Measurements from ENCODE around the gene SHROOM1.

- no peak for TF ChIP-seq ZBTB7A (IDR thresholded peaks at IDR 0.05; ENCODE audit: low read depth)
- TF ChIP-seq YY1 (IDR thresholded peaks at IDR 0.05; ENCODE audit: low read depth) = no peak
- TF ChIP-seq MAX (IDR thresholded peaks at IDR 0.05) = no peak
- TF ChIP-seq TAF1 (IDR thresholded peaks at IDR 0.05; ENCODE audit: low read depth) = no peak
- TF ChIP-seq EP300 (IDR thresholded peaks at IDR 0.05; ENCODE audit: borderline replicate concordance) = no peak
- TF ChIP-seq RAD21 (IDR thresholded peaks at IDR 0.05; ENCODE audit: low read depth) = no peak
These were observed 9.1 kb downstream of the SHROOM1 start for GRCh38 chr5:132821350-132821749.

Data from Ishikawa (cell line).